NB4 (cell line): ENCODE data around the gene CAMSAP1.

Experiments
- DNase-seq: peaks from one replicate; pipeline ENCODE4 v3.0.0; 2010; ENCODE audit warnings: low read depth
- H3K4me3 ChIP-seq: one replicate; pipeline ENCODE4 v1.5.1; 2011; ENCODE audit warnings: mild to moderate bottlenecking, low read depth, low read length, moderate library complexity
- MYC ChIP-seq: IDR thresholded peaks from 2 replicates; pipeline ENCODE4 v1.6.1; 2011; ENCODE audit warnings: low read depth, low read length
- POLR2A ChIP-seq: IDR thresholded peaks from 2 replicates; pipeline ENCODE4 v1.6.1; 2011; ENCODE audit warnings: mild to moderate bottlenecking; ENCODE audit not compliant: insufficient read length; ENCODE audit errors: extremely low read depth
- TF ChIP-seq, protein P1 (sequence below): IDR thresholded peaks from 2 replicates; pipeline ENCODE4 v1.6.1; 2011; ENCODE audit warnings: low read depth, low read length
- TF ChIP-seq, protein P2 (sequence below): IDR thresholded peaks from one replicate; pipeline ENCODE4 v1.5.1; 2012; ENCODE audit warnings: low read depth, low read length

The CAMSAP1 gene

DNA sequence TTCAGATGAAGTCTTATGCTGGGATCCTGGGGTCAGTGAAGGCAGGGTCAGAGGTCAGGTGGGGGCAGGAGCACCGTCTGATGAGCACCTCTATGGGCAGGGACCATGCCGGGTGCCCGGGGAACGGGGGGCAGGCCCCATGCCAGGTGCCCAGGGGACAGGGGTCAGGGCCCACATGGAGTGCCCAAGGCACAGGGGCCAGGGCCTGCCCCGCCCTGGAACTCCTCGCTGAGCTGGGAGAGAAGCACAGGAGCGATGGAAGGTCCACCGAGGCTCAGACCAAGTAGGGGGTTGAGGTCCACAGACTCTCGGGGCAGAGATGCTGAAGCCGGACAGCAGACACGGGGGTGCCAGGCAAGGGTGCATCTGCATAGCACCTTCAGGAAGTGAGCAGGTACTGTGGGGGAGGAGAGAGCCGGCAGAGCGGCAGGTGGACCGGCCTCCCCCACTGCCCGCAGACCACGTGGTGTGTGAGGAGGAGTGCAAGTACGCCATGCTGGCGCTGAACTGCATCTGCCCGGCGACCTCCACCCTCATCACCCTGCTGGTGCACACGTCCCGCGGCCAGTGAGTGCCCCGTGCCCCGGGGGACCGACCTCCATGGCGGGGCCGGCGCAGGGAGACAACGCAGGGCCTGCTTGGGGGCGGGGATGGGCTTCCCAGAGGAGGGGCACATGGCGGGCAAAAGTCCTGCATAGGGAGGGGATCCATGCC lies 137.7 kb downstream of the CAMSAP1 start:
- no peak for DNase-seq
- TF ChIP-seq, protein P1, sequence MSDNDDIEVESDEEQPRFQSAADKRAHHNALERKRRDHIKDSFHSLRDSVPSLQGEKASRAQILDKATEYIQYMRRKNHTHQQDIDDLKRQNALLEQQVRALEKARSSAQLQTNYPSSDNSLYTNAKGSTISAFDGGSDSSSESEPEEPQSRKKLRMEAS = no peak
- TF ChIP-seq, protein P2, sequence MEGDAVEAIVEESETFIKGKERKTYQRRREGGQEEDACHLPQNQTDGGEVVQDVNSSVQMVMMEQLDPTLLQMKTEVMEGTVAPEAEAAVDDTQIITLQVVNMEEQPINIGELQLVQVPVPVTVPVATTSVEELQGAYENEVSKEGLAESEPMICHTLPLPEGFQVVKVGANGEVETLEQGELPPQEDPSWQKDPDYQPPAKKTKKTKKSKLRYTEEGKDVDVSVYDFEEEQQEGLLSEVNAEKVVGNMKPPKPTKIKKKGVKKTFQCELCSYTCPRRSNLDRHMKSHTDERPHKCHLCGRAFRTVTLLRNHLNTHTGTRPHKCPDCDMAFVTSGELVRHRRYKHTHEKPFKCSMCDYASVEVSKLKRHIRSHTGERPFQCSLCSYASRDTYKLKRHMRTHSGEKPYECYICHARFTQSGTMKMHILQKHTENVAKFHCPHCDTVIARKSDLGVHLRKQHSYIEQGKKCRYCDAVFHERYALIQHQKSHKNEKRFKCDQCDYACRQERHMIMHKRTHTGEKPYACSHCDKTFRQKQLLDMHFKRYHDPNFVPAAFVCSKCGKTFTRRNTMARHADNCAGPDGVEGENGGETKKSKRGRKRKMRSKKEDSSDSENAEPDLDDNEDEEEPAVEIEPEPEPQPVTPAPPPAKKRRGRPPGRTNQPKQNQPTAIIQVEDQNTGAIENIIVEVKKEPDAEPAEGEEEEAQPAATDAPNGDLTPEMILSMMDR = no peak
- no peak for TF ChIP-seq POLR2A
- no peak for TF ChIP-seq MYC
- no peak overlapping the region for H3K4me3 ChIP-seq

DNA sequence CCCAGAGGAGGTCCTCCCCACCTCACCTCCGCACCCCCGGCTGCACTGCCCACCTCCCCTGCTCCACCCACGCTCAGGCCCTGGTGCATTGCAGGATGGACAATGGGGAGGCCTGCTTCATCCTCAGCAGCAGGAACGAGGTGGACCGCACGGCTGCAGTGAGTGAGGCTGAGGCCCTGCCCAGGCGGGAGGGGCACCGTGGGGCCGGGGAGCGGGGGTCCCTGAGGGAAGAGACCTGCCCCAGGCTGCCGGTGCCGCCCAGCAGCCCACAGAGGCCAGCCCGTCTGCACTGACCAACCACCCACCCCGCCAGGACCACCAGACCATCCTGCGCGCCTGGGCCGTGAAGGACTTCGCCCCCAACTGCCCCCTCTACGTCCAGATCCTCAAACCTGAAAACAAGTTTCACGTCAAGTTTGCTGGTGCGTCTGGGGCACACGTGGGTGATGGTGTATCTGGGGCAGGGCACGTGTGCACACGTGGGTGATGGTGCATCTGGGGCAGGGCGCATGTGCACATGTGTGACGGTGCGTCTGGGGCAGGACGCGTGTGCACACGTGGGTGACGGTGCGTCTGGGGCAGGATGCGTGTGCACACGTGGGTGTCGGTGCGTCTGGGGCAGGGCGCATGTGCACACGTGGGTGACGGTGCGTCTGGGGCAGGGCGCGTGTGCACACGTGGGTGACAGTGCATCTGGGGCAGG lies 138.7 kb downstream of the CAMSAP1 start:
- no peak for TF ChIP-seq POLR2A
- no peak for TF ChIP-seq MYC
- TF ChIP-seq, protein P1 = no peak
- TF ChIP-seq, protein P2 = no peak
- no peak overlapping the region for H3K4me3 ChIP-seq
- no peak for DNase-seq

DNA sequence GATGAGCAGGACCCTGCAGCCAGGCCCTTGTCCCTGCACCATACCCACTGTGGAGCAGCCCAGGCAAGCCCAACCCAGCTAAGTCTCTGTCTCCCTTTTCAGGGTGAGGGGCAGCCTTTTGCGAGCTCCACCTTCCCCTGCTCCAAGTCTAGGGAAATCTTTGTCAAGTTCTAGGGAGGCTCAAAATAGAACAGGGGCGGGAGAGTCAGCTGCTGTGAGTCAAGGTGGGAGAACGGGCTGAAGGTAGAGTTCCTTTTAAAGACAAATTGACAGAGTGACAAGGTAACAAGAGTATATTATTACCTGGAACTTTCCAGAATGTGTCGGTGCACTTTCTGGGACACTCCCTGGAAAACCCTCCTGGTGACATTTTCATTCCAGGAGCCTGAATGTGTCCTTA lies 140.6 kb downstream of the CAMSAP1 start:
- no peak for DNase-seq
- TF ChIP-seq MYC = no peak
- no peak overlapping the region for H3K4me3 ChIP-seq

DNA sequence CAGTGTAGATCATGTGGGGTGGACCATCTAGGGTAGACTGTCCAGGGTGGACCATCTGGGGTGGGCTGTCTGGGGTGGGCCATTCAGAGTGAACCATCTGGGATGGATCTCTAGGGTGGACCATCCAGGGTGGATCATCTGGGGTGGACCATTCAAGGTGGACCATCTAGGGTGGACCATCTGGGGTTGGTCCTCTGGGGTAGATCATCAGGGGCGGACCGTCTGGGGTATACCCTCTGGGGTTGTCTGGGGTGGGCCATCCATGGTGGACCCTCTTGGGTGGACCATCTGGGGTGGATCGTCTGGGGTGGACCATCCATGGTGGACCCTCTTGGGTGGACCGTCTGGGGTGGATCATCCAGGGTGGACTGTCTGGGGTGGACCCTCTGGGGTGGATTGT lies 141.1 kb downstream of the CAMSAP1 start:
- DNase-seq = no peak
- H3K4me3 ChIP-seq = no peak overlapping the region
- TF ChIP-seq, protein P2 = no peak
- TF ChIP-seq MYC (no peak), POLR2A (no peak)
- TF ChIP-seq, protein P1 = no peak

DNA sequence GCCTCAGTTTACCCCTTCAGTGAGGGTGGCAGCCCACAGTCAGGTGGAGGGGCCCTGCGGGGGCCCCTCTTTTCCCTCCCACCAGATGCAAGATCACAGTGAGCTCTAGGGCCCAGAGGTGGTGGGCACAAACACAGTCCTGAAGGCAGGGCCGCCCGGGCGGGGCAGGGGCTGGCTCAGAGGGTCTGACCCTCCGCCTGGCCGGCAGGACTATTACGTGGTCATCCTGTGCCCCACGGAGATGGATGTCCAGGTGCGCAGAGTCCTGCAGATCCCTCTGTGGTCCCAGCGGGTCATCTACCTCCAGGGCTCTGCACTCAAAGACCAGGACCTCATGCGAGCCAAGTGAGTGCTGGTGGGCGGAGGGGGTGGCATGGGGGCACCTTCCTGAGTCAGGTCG lies 141.9 kb downstream of the CAMSAP1 start:
- no peak for DNase-seq
- TF ChIP-seq, protein P2 = no peak
- no peak for TF ChIP-seq MYC
- no peak for TF ChIP-seq POLR2A
- TF ChIP-seq, protein P1 = no peak
- no peak overlapping the region for H3K4me3 ChIP-seq

DNA sequence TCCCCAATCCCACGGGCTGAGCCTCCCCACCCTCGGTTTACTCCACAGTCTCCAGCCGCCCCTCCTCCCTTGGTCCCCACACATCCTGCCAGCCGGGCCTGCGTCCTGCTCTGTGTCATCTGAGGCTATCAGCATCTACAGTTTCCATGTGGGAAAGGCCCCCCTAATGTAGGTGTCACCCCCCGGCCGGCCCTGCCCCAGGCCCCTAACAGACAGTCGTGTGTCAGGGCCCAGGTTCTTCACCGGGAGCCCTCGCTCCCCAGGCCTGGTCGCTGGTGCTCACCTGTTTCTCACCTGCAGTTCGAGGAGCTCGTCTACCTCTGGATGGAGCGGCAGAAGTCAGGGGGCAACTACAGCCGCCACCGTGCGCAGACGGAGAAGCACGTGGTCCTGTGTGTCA lies 142.6 kb downstream of the CAMSAP1 start:
- DNase-seq = no peak
- H3K4me3 ChIP-seq = no peak overlapping the region
- TF ChIP-seq, protein P2 = no peak
- TF ChIP-seq POLR2A = no peak
